Measurements from ENCODE around the gene GRAMD4.

- TF ChIP-seq ESRRA (IDR thresholded peaks at IDR 0.05; ENCODE audit: low read length) = no peak
- no peak for TF ChIP-seq RCOR1 (conservative IDR thresholded peaks at IDR 0.05; ENCODE audit: low read depth, low read length)
- no peak for TF ChIP-seq SREBF1 (IDR thresholded peaks at IDR 0.05; ENCODE audit: low read length)
- no peak for TF ChIP-seq SP1 (IDR thresholded peaks at IDR 0.05; ENCODE audit: low read depth, low read length)
- TF ChIP-seq MEF2B (IDR thresholded peaks at IDR 0.05; ENCODE audit: partially characterized antibody, poor library complexity, severe bottlenecking) = peak; percentile 54
- no peak for TF ChIP-seq SMC3 (IDR thresholded peaks at IDR 0.05; ENCODE audit: borderline replicate concordance, low read length)
These were observed 106.8 kb downstream of the GRAMD4 start for GRCh38 chr22:46726986-46727317.
